ENCODE measurements around the gene KRTAP4-11.
A peak's percentile ranks its signal among the peaks of the same experiment; 100 is the strongest.
"Not testable (repeated sequence)": the region's sequence is repeated elsewhere in the genome, so short reads cannot be mapped to it uniquely, and the experiment has no call there.

- not testable (repeated sequence) for TF ChIP-seq POLR2AphosphoS5 (IDR thresholded peaks at IDR 0.05; ENCODE audit: low read depth, low read length); YY1 (IDR thresholded peaks at IDR 0.05; ENCODE audit: low read depth); CTCF (IDR thresholded peaks at IDR 0.05); RAD21 (IDR thresholded peaks at IDR 0.05; ENCODE audit: low read length); FOXJ3 (CRISPR knock-in tag; IDR thresholded peaks at IDR 0.05)
- TF ChIP-seq PBX3 (IDR thresholded peaks at IDR 0.05) (peak; percentile 37; the same call in 1 of the 2 replicates), TCF12 (IDR thresholded peaks at IDR 0.05) (0 out of 2 replicates have a peak, but pooled peaks have one; percentile 21)
Measured at GRCh38 chr17:41104386-41105038, 13.7 kb downstream of the KRTAP4-11 start.

Measured in SK-N-SH (cell line).